ENCODE measurements around the gene KRT74.

DNA sequence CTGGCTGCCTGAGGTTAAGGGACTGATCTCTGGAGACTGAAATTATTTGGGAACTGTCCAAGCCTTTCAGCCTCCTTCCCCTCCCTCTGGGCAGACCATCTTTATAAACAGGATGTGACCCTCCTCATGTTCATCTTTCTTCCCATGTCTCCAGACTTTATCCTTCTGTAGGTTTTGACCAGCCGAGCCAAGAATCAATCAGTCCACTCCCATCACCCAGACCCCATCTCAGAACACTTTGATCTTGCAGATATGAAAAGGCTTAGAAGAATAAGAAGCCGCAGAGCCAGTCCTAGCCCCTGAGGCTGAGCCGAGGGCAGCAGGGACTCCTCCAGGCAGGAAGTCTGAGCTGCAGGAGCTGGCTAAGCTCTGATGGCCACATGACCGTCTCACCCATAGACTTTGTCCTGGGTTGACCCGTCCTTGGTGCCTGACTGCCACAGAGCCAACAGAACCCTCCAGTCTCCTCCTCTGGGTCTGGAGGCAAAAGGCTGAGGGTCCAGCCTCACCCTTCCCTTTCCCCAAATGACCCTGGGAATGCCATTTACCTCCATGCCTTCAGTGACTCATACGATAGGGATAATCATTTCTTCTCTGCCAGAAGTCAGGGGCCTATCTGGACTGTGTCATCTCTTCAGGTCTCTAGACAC, 22.3 kb downstream of the KRT74 start:
- TF ChIP-seq TCF7 (CRISPR knock-in tag; IDR thresholded peaks at IDR 0.05; ENCODE audit: low read depth), result no peak
- no peak for TF ChIP-seq ZBTB21 (CRISPR knock-in tag; IDR thresholded peaks at IDR 0.05; ENCODE audit: borderline replicate concordance)
- TF ChIP-seq, protein P1, sequence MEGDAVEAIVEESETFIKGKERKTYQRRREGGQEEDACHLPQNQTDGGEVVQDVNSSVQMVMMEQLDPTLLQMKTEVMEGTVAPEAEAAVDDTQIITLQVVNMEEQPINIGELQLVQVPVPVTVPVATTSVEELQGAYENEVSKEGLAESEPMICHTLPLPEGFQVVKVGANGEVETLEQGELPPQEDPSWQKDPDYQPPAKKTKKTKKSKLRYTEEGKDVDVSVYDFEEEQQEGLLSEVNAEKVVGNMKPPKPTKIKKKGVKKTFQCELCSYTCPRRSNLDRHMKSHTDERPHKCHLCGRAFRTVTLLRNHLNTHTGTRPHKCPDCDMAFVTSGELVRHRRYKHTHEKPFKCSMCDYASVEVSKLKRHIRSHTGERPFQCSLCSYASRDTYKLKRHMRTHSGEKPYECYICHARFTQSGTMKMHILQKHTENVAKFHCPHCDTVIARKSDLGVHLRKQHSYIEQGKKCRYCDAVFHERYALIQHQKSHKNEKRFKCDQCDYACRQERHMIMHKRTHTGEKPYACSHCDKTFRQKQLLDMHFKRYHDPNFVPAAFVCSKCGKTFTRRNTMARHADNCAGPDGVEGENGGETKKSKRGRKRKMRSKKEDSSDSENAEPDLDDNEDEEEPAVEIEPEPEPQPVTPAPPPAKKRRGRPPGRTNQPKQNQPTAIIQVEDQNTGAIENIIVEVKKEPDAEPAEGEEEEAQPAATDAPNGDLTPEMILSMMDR (IDR thresholded peaks at IDR 0.05), result no peak
- TF ChIP-seq, protein P2, sequence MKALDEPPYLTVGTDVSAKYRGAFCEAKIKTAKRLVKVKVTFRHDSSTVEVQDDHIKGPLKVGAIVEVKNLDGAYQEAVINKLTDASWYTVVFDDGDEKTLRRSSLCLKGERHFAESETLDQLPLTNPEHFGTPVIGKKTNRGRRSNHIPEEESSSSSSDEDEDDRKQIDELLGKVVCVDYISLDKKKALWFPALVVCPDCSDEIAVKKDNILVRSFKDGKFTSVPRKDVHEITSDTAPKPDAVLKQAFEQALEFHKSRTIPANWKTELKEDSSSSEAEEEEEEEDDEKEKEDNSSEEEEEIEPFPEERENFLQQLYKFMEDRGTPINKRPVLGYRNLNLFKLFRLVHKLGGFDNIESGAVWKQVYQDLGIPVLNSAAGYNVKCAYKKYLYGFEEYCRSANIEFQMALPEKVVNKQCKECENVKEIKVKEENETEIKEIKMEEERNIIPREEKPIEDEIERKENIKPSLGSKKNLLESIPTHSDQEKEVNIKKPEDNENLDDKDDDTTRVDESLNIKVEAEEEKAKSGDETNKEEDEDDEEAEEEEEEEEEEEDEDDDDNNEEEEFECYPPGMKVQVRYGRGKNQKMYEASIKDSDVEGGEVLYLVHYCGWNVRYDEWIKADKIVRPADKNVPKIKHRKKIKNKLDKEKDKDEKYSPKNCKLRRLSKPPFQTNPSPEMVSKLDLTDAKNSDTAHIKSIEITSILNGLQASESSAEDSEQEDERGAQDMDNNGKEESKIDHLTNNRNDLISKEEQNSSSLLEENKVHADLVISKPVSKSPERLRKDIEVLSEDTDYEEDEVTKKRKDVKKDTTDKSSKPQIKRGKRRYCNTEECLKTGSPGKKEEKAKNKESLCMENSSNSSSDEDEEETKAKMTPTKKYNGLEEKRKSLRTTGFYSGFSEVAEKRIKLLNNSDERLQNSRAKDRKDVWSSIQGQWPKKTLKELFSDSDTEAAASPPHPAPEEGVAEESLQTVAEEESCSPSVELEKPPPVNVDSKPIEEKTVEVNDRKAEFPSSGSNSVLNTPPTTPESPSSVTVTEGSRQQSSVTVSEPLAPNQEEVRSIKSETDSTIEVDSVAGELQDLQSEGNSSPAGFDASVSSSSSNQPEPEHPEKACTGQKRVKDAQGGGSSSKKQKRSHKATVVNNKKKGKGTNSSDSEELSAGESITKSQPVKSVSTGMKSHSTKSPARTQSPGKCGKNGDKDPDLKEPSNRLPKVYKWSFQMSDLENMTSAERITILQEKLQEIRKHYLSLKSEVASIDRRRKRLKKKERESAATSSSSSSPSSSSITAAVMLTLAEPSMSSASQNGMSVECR (CRISPR knock-in tag; IDR thresholded peaks at IDR 0.05; ENCODE audit: borderline replicate concordance), result no peak
- no peak for TF ChIP-seq RELA (CRISPR knock-in tag; IDR thresholded peaks at IDR 0.05; ENCODE audit: borderline replicate concordance)
- no peak for TF ChIP-seq NR2C2 (CRISPR knock-in tag; IDR thresholded peaks at IDR 0.05)
- no peak for TF ChIP-seq MXD4 (CRISPR knock-in tag; IDR thresholded peaks at IDR 0.05; ENCODE audit: borderline replicate concordance)
- TF ChIP-seq, protein P3, sequence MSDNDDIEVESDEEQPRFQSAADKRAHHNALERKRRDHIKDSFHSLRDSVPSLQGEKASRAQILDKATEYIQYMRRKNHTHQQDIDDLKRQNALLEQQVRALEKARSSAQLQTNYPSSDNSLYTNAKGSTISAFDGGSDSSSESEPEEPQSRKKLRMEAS (CRISPR knock-in tag; IDR thresholded peaks at IDR 0.05), result no peak
- TF ChIP-seq JUN (CRISPR knock-in tag; IDR thresholded peaks at IDR 0.05), result no peak
- TF ChIP-seq ATF1 (CRISPR knock-in tag; IDR thresholded peaks at IDR 0.05), result no peak
- TF ChIP-seq TEAD4 (CRISPR knock-in tag; IDR thresholded peaks at IDR 0.05), result no peak
- TF ChIP-seq NR3C1 (CRISPR knock-in tag; conservative IDR thresholded peaks at IDR 0.05; ENCODE audit: low read depth), result no peak
- TF ChIP-seq SP1 (CRISPR knock-in tag; conservative IDR thresholded peaks at IDR 0.05), result no peak
- TF ChIP-seq, protein P4, sequence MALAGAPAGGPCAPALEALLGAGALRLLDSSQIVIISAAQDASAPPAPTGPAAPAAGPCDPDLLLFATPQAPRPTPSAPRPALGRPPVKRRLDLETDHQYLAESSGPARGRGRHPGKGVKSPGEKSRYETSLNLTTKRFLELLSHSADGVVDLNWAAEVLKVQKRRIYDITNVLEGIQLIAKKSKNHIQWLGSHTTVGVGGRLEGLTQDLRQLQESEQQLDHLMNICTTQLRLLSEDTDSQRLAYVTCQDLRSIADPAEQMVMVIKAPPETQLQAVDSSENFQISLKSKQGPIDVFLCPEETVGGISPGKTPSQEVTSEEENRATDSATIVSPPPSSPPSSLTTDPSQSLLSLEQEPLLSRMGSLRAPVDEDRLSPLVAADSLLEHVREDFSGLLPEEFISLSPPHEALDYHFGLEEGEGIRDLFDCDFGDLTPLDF (CRISPR knock-in tag; IDR thresholded peaks at IDR 0.05), result no peak
